ENCODE results near the gene MAN1C1.
A peak's percentile ranks its signal among the peaks of the same experiment; 100 is the strongest.

MAN1C1 gene

GRCh38 chr1:25614501-25615171, 2.0 kb upstream of the MAN1C1 start:
- no peak for DNase-seq

- no peak for DNase-seq
Observed at GRCh38 chr1:25615172-25615541, 1.4 kb upstream of the MAN1C1 start.

- no peak for DNase-seq
Observed at GRCh38 chr1:25615563-25616094, 962 bp upstream of the MAN1C1 start.

DNA sequence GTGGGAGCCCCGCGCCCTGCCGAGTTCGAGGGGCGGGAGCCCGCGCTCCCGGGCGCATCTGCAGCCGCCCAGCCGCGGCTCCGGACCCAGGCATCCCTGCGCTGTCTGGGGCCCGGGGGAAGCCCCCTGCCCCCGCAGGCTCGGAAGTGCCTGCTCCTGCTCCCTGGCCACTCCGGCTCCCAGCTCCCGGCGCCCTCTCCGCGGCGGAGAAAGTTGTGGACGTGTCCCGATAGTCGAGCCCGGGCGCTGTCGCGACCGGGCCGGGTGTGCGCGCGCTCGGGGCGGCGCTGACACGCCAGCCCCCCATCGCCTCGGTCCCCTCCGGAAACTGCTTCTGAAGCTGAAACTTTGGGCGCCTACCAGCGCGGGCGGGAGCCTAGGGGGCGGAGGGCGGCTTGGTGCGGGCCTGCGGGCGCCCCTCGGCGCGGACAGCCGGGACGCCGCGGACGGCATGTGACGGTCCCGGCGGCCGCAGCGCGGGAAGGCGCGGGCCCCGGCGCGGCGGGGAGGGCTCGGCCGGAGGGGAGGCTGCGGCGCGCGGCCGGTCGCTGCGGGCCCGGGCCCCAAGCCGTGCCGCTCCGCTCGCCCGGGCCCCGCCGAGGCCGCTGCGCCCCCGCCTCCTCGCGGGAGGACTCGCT, 515 bp downstream of the MAN1C1 start:
- no peak for DNase-seq

GRCh38 chr1:25617625-25618432, 1.2 kb downstream of the MAN1C1 start:
- peak; percentile 9 to 33 for DNase-seq

GRCh38 chr1:25618433-25618808, 1.8 kb downstream of the MAN1C1 start:
- no peak for DNase-seq

- DNase-seq: no peak
Observed at GRCh38 chr1:25619101-25619890, 2.7 kb downstream of the MAN1C1 start.

DNA sequence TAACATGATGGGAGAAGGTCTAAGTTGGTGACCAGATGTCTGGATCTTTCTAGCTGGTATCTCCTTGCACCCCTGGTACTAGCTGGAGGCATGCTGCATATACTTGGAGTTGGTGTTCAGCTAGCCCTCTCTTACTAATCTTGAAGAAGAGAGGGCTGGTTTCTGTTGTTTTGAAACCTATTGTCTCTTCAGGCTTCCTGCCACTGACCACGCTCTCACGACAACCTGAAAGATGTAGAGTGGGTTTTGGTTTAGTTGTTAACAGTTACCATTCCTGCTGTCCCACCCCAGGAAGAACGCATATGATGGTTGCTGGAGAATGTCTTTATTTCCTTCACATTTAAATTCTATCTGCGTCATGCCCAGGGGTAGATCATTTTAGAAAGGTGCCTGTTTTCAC, 3.6 kb downstream of the MAN1C1 start:
- no peak for DNase-seq

DNA sequence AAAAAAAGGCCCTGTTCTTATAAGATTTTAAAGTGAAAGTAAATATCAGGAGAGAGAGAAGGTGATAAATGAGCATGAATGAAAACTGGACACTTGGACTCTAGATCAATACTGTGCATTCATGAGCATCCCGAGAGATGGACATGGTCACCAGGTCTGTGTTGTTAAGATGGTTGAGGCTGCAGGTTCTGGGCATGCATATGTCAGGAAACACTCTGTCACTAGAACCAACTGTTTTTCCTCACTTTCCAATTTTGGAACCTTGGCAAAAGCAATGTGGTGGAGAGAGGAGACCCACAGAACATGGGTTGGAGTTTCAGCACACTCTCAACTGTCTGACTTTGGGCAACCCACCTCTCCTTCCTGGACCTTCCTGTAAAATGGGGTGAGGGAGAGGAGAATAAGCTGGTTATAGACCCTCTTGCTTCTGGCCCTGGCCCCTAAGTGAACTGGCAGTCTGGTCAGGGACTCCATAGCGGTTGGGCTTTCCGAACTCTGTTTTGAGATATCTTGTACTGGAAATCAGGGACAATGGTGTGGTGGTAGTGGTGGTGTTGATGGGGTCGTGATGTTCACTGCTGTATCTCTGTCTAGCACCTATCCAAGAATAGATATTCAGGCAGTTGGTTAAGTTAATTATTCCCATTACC, 4.2 kb downstream of the MAN1C1 start:
- no peak for DNase-seq

GRCh38 chr1:25621876-25622275, 5.3 kb downstream of the MAN1C1 start:
- no peak for DNase-seq

GRCh38 chr1:25622531-25622930, 5.9 kb downstream of the MAN1C1 start:
- DNase-seq: no peak

DNA sequence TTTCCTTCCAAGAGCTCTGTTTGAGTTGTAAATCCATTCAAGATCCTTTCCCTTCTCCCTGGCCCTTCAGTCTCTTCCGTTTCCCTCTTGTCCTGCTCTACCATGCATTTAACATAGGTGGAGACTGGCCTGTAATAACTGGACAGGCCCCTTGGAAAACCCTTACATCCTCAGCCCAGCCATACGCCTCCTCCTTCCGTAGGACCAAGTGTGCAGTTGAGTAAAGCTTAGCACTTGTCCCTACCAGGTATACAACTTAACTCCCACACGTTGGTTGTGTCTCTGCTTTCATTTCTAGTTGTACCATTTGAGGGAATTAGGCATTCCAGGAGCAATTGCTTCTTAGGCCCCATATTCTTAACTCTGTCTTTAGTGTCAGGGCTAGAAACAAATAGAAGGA, 6.4 kb downstream of the MAN1C1 start:
- DNase-seq: no peak

DNA sequence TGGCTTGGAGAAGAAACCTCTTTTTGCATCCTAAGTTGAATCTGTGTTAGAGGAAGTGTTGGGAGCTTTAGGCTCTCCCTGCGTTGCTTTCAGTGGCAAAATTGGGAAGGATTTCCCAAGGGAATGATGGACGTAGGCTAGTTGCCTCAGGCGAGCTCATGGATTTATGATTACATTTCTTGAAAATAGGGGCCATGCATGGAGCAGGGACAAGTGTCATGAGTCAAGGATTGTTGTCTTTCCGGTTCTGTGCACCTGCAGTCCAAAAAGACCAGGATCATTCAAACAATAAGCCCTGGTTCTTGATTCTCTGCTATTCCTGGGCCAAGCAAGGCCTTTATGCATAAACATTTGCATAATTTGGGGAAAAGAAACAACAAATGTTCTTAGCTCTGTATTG, 7.1 kb downstream of the MAN1C1 start:
- DNase-seq: no peak

DNA sequence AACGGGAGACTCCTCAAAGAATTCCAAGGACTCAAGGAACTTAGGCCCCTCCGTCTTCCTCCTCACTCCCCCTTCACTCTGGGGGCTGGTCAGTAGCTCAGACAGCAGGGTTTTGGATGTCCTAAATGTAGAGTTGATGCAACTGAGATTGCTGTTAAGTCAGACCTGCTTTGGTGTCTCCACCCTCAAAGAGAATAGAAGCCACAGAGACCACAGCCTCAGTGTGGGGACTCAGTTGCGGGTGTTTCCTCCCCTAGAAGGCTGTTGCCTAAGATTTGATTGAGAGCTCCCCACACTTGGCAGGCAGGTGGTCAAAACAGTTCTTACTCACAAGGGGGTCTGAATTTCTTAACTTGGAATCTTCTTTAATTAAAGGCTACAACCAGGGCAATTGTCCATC, 7.6 kb downstream of the MAN1C1 start:
- DNase-seq: peak in 1 of 2 experiments; percentile 21

DNA sequence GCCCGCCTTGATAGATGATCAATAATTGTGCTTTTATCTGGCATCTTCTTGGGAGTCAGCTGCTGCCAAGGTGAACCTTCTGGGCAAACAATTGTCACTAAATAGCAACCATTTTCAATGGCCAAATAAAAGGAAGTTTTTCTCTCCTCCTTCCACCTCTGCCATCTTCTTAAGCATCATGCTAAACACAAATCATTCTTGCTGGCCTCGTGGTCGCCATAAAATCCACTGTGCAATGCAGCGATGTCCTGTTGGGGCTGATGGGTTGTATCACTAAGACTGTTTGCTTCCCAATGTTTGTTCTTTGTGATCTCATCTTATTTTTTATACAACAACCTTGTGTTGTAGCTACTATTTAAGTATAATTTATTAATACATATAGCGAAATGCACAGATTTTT, 8.0 kb downstream of the MAN1C1 start:
- no peak for DNase-seq

DNA sequence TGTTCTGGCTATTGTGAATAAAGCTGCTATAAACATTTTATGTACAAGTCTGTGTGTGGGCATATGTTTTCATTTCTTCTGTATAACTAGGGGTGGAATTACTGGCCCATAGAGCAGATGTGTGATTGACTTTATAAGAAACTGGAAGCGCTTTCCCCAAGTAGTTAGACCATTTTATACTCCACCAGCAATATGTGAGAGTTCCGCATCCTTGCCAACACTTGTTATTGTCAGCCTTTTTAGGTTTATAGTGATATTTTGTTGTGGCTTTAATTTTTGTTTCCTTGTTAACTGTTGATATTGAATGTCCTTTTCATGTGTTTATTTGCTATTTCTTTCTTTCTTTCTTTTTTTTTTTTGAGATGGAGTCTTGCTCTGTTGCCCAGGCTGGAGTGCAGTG, 9.4 kb downstream of the MAN1C1 start:
- no peak for DNase-seq

DNA sequence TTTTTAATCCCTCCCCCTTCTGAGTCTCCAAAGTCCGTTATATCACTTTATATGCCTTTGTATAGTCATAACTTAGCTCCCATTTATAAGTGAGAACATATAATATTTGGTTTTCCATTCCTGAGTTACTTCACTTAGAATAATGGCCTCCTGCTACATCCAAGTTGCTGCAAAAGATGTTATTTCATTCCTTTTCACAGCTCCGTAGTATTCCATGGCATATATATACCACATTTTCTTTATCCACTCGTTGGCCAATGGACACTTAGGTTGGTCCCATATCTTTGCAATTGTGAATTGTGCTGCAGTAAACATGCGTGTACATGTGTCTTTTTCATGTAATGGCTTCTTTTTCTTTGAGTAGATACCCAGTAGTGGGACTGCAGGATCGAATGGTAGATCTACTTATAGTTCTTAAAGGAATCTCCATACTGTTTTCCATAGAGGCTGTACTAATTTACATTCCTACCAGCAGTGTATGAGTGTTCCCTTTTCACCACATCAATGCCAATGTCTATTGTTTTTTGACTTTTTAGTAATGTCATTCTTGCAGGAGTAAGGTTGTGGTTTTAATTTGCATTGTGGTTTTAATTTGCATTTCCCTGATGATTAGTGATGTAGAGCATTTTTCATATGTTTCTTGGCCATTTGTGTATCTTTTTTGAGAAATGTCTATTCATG, 12.3 kb downstream of the MAN1C1 start:
- DNase-seq: no peak

- no peak for DNase-seq
Observed at GRCh38 chr1:25629836-25630235, 13.2 kb downstream of the MAN1C1 start.

DNA sequence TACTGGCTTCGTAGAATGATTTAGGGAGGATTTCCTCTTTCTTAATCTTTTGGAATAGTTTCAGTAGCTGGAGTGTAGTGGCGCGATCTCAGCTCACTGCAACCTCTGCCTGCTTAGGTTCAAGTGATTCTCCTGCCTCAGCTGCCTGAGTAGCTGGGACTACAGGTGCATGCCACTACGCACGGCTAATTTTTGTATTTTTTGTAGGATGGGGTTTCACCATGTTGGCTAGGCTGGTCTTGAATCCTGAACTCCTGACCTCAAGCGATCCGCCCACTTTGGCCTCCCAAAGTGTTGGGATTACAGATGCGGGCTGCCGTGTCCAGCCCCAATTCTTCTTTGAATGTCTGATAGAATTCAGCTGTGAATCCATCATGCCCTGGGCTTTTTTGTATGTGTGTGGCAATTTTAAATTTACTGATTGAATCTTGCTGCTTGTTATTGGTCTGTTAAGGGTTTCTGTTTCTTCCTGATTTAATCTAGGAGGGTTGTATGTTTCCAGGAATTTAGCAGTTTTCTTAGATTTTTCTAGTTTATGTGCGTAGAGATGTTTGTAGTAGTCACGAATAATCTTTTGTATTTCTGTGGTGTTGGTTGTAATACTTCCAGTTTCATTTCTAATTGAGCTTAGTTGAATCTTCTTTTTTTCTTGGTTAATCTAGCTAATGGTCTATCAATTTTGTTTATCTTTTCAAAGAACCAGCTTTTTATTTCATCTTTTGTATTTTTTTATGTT, 15.3 kb downstream of the MAN1C1 start:
- no peak for DNase-seq

DNA sequence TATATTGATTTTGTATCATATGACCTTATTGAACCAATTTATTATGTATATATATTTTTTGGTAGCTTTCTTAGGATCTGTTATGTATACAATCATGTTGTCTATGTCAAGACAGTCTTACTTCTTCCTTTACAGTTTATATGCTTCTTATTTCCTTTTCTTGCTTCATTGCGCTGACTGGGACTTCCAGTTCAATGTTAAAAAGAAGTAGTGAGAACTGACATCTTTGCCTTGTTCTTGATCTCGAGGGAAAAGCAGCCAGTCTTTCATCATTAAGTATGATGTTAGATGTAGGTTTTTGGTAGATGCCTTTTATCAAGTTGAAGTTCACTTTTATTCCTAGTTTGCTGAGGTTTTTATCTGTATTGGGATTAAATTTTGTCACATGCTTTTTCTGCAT, 17.5 kb downstream of the MAN1C1 start:
- no peak for DNase-seq

DNA sequence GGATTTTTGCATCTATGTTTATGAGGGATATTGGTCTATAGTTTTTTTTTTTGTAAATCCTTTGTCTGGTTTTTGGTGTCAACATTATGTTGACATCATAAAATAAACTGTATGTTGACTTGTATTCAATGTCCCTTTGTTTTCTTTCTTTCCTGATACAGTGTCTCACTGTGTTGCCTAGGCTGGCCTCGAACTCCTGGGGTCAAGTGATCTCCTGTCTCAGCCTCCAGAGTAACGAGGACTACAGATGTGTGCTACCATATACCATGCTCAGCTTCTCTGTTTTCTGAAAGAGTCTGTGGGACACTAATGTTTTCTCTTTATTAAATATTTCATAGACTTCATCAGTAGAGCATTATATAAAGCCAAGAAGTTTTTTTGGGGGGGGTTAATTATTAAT, 18.3 kb downstream of the MAN1C1 start:
- no peak for DNase-seq

Measured in AML-193 (cell line).